SIG-M5 treated with dmso at 0.1 percent for 504 hours (cell line): ENCODE results near the gene ZNF827.

Experiments
- DNase-seq: peaks from one replicate; lab custom pipeline; 2025; ENCODE audit not compliant: unreplicated experiment; lab: John Stamatoyannopoulos, UW

Gene ZNF827

GRCh38 chr4:145828802-145829485 is 109.7 kb downstream of the ZNF827 start:
- DNase-seq = no peak

- DNase-seq = no peak
Measured at GRCh38 chr4:145827885-145828284, 110.7 kb downstream of the ZNF827 start.

GRCh38 chr4:145825255-145825654 is 113.4 kb downstream of the ZNF827 start:
- DNase-seq = no peak

DNA sequence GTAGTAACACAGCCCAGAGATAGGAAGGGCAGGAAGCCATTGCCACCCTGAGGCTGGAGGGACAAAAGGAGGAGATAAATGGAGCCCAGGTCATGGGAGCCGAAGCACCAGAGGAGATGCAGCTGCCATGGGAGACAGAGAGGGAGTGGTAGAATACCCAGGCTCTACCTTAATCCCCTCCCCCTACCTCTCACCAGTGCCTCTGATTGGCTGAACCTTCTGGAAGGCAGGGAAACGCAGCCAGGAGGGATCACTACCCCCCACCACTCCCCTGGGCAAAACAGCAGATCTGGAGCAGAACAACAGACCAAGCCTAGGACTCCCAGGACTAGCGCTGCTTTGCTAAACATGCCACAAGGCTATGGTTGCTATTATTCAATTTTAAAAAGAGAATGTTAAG is 114.2 kb downstream of the ZNF827 start:
- DNase-seq = no peak

DNA sequence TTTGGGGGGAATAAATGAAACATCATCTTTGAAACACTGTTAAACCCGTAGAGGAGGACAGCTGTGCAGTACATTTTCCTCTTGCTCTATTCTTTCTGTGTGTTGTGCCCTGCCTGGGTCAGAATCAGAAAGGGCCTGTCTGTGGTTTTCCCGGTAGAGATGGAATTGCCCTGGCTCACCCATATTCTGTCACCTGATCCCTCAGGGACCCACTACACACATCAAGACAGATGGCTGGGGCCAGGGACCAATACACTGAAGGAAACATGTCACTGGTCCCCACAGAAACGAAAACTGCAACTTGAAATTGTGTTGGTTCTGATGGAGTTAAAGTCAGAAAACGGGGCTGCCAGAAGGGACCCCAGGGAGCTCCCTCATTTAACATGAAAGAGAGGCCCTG is 114.9 kb downstream of the ZNF827 start:
- DNase-seq = no peak

DNA sequence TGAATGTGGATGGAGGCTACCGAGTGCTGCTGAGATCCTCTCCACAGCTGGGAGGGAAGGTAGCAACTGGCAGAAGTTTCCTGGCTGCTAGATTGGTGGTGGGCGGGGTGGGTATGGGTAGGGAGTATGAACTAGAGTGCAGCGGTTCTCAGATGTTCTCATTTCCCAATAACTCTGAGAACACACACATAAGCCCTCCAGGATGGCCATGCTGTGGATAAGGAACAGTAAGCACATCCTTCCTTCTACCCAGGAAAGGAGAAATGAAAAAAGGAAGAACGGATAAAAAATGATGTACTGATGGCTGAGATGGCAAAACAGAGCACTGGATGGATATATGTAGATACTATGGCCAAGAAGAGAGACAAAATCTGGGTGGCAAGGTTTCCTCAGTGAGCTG is 116.0 kb downstream of the ZNF827 start:
- DNase-seq = no peak

- DNase-seq = no peak
Measured at GRCh38 chr4:145822181-145822580, 116.4 kb downstream of the ZNF827 start.

- no peak for DNase-seq
Measured at GRCh38 chr4:145821766-145822165, 116.9 kb downstream of the ZNF827 start.

- peak; percentile 11 for DNase-seq
Measured at GRCh38 chr4:145820407-145820806, 118.2 kb downstream of the ZNF827 start.

DNA sequence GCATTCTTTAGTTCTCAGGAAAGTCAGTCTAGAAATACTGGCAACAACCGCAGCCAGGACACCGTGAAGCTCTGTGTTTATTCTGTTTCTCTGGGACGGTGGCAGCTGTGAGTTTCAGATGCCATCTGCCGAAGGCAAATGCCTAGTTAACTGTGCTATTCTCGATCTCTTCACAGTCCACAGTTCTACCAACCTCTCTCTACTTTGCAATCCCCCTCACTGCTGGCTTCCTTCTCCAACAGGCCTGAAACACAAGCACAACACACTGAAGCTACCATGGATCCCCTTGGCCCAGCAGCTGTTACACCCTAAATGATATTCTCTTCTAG is 118.8 kb downstream of the ZNF827 start:
- DNase-seq = no peak

GRCh38 chr4:145819101-145819852 is 119.3 kb downstream of the ZNF827 start:
- no peak for DNase-seq

DNA sequence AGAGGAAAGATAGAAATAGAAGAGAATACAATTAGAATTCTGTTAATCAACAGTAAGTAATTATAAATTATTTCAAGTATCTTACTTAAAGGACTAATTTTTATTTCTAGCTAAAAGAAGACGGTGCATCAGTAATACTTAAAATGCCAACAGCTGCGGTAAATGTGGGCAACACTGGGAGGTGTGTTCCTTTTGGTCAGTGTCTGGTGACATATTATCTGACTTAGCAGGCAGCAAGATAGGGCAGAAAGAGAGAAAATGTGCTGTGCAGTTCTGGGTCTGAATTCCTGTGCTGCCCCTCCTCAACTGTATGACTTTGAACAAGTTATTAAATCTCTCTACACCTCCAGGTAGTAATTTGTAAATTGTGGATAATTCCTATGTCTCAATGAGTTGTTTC is 120.6 kb downstream of the ZNF827 start:
- no peak for DNase-seq

- no peak for DNase-seq
Measured at GRCh38 chr4:145816091-145816490, 122.5 kb downstream of the ZNF827 start.

DNA sequence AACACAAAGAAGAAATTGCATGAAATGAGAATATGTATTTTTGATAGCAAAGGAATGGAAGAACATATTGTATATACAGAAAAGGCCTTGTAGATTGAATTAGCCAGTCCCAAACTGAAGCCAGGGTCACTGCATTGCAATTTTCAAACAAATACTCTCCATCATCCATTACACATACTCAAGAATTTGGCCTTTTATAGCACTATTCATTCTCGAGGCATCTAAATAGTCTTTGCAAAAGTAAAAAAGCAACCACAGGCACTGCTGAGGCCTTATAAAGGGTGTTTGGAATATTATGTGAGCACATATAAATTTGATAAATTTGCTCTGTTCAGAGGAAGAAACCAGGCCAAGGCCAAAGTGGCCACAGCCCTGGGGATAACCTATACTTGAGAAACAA is 123.0 kb downstream of the ZNF827 start:
- no peak for DNase-seq

GRCh38 chr4:145815027-145815612 is 123.5 kb downstream of the ZNF827 start:
- DNase-seq = no peak

DNA sequence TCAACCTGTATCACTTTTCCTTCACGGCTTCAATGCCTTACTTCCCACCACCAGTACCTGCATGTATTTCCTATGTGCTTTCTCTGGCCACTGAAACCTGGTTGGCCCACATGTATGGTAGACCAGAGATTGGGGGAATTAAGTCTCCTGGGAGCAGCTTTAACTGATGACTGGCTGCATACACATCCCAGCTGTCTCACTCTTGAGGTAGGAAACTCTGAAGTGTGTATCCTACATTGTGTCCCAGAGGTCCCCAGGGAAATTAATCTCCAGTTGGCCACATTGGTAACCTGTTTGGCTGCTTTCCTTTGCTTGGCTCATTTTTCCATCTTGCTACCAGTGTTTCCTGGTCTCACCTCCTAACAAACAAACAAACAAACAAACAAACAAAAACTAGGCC is 124.4 kb downstream of the ZNF827 start:
- no peak for DNase-seq

GRCh38 chr4:145812919-145813318 is 125.7 kb downstream of the ZNF827 start:
- DNase-seq = no peak

- DNase-seq = no peak
Measured at GRCh38 chr4:145808848-145809512, 129.6 kb downstream of the ZNF827 start.

DNA sequence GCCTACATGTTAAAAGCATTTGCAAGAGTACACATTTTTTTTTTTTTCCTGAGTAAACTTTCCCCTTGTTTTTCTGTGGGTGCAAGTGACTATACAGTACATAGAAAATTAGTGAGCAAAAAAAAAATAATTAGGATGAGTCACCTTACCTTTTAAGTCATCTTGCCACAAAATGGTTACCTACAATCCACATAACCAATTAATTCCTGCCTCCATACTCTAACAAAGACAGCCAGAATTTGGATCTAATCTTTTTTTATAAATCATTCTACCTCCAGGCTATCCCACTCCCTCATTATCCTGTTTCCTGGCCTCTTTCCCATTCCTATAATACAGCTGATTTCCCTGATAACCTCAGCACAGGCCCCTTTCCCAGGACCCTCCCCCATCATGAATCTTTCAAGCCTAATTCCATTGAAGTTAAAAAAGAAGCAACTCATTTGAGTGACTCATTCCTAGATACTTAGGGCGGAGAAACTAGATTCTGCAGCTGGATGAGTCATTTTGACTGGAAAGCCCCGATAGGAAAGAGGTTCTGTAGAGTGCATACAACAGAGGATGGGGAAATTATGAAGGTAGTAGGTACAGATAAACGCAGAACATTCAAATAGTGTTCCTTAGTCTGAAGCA is 130.5 kb downstream of the ZNF827 start:
- no peak for DNase-seq

DNA sequence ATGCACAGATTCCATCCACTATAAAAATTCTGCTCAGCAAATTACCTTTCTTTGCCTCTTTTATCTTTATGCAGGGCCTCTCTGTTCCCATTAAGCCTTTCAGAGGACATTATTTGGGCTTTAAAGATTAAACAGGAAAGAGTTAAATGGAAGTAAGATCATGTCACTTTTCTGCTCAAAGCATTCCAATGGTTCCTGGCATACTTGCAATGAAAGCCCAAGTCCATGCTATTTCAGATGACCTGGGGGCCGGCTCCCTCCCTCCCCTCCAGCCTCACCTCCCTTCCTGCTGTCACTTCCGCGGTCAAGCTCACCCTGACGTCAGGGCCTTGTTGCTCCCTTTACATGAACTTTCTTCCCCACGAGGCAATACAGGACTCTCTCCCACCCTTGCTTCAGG is 133.1 kb downstream of the ZNF827 start:
- DNase-seq = no peak

DNA sequence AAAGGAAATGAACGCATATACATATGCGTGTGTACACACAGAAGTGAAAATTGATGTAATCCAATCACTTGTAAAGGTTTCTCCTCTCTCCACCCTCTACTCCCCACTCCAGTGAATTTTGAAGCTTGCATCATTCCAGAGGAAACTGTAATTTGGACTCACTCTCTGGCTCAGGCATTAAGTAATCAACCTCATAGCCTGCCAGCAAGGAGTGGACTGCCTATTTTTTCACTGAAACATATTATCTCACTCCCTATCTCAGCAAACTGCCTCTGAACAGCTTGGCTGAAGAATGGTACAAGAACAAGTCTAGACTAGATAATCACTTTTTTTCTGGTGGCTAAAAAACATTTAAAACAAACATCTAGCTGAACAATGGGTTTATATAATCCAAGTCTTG is 134.5 kb downstream of the ZNF827 start:
- no peak for DNase-seq

- DNase-seq = no peak
Measured at GRCh38 chr4:145799223-145799622, 139.4 kb downstream of the ZNF827 start.
